Panc1 (cell line): ENCODE data around the gene PTGDS. TPM values are rescaled to one million over a fixed set of nuclear protein-coding genes. Genes with fewer than 3 reads are reported as not detected.

Experiments
- ATAC-seq: fragments of 200-7000 bp; cut with Tn5 transposase; 2 replicates; pipeline ENCODE4 v1.9.1; 2020; ENCODE audit warnings: mild to moderate bottlenecking, moderate library complexity
- BruUV-seq: library from RNA; stranded (reverse); fragments of 400-500 nt; replicated peaks from 2 replicates; lab custom pipeline; 2021; lab: Mats Ljungman, UMichigan
- CTCF ChIA-PET: fragments of 300-600 bp; sonication (Branson Sonifier 250); formaldehyde crosslinking; loops from one replicate; lab custom pipeline; 2022; ENCODE audit warnings: antibody characterized with exemption; lab: Charles Lee
- POLR2A ChIA-PET: fragments of 300-600 bp; sonication (Branson Sonifier 250); formaldehyde crosslinking; loops from one replicate; lab custom pipeline; 2022; ENCODE audit warnings: antibody characterized with exemption; lab: Charles Lee
- DNase-seq: peaks from one replicate; pipeline ENCODE4 v3.0.0-alpha.2; 2010; ENCODE audit warnings: low read depth, low spot score
- H3K27ac ChIP-seq: 2 replicates; pipeline ENCODE4 v1.5.1; 2011; ENCODE audit warnings: mild to moderate bottlenecking, low read length, inconsistent platforms
- H3K27me3 ChIP-seq: fragments of 200-500 bp; sonication (Bioruptor generic); 2 replicates; pipeline ENCODE4 v1.6.0; 2014; ENCODE audit warnings: low read length, inconsistent platforms; ENCODE audit not compliant: control insufficient read depth, insufficient read depth
- H3K36me3 ChIP-seq: fragments of 200-500 bp; sonication (Bioruptor generic); 2 replicates; pipeline ENCODE4 v1.5.1; 2014; ENCODE audit warnings: inconsistent platforms, mild to moderate bottlenecking, low read length, moderate library complexity; ENCODE audit not compliant: control insufficient read depth, insufficient read depth
- H3K4me1 ChIP-seq: 2 replicates; pipeline ENCODE4 v1.5.1; 2011; ENCODE audit warnings: inconsistent platforms, mild to moderate bottlenecking, low read length, moderate library complexity; ENCODE audit not compliant: control insufficient read depth, insufficient read depth
- H3K4me3 ChIP-seq, 2 experiments: 2 replicates each; pipeline ENCODE4 v1.5.1; 2011 to 2012; ENCODE audit warnings: low read depth in 2 of 2, low read length in 2 of 2, mild to moderate bottlenecking in 2 of 2, inconsistent platforms in 1 of 2, moderate library complexity in 1 of 2
- H3K9me3 ChIP-seq: fragments of 200-500 bp; sonication (Bioruptor generic); 2 replicates; pipeline ENCODE4 v1.5.1; 2014; ENCODE audit warnings: low read depth, mild to moderate bottlenecking, inconsistent platforms, low read length, moderate library complexity; ENCODE audit not compliant: control insufficient read depth, insufficient read depth
- CTCF ChIP-seq: fragments of 450-650 bp; IDR thresholded peaks from 2 replicates; pipeline ENCODE4 v1.5.1; 2017; ENCODE audit warnings: mild to moderate bottlenecking
- POLR2AphosphoS5 ChIP-seq: IDR thresholded peaks from 2 replicates; pipeline ENCODE4 v1.6.1; 2012; ENCODE audit warnings: mild to moderate bottlenecking, low read depth, low read length, moderate library complexity
- REST ChIP-seq, 2 experiments: IDR thresholded peaks; 2 replicates each; pipeline ENCODE4 v1.6.1; 2011 to 2012; ENCODE audit warnings: low read depth in 2 of 2, control low read depth in 1 of 2, low read length in 1 of 2, mild to moderate bottlenecking in 1 of 2, moderate library complexity in 1 of 2; ENCODE audit not compliant: insufficient read depth in 1 of 2
- SIN3A ChIP-seq: IDR thresholded peaks from 2 replicates; pipeline ENCODE4 v1.6.1; 2012; ENCODE audit warnings: low read depth, mild to moderate bottlenecking, low read length, moderate library complexity, borderline replicate concordance; ENCODE audit not compliant: insufficient read depth
- TCF7L2 ChIP-seq: IDR thresholded peaks from 2 replicates; pipeline ENCODE4 v1.6.1; 2011; ENCODE audit warnings: mild to moderate bottlenecking, low read depth, low read length, inconsistent platforms
- in situ Hi-C: cut with HindIII; loops from 2 replicates; pipeline ENCODE4 v1.10.0; 2016; ENCODE audit warnings: low sequenced_read_pairs, low pct_unique_long_range_greater_than_20kb
- intact Hi-C: fragments of 100-400 bp; cut with micrococcal nuclease; formaldehyde crosslinking; loops from one replicate; pipeline ENCODE4 v1.10.0; 2022; ENCODE audit not compliant: unreplicated experiment
- total RNA-seq: library from RNA; stranded (reverse); gene quantifications from one replicate; pipeline ENCODE4 v1.2.1, GENCODE V29; 2021; ENCODE audit not compliant: unreplicated experiment

PTGDS gene
- total RNA-seq, 1 experiment from 2014 or later, result 13.7 TPM

- no peaks in the 10 kb centered on the region for H3K36me3 ChIP-seq
- CTCF ChIA-PET, result no interaction called here
- TF ChIP-seq CTCF, result no peak
- no peak for TF ChIP-seq SIN3A
- TF ChIP-seq TCF7L2, result no peak
- TF ChIP-seq POLR2AphosphoS5, result no peak
- TF ChIP-seq REST (IDR thresholded peaks at IDR 0.05; ENCODE audit: insufficient read depth in 1 of 2, low read depth in 2 of 2, low read length in 1 of 2), result no peak
- no peak overlapping the region for H3K4me3 ChIP-seq
- no peak for DNase-seq
- ATAC-seq, result no peak
- intact Hi-C loops, result no loop called here
- no peaks in the 10 kb centered on the region for H3K9me3 ChIP-seq
- in situ Hi-C loops, result no loop called here
- no peaks in the 10 kb centered on the region for H3K4me1 ChIP-seq
- H3K27me3 ChIP-seq, result no peaks in the 10 kb centered on the region
- no peak overlapping the region for H3K27ac ChIP-seq
- BruUV-seq, result no TSS peak
- POLR2A ChIA-PET, result no interaction called here
These were observed 5.6 kb upstream of the PTGDS start for GRCh38 chr9:136971746-136972145.

- ATAC-seq, result no peak
- CTCF ChIA-PET, result no interaction called here
- intact Hi-C loops, result no loop called here
These were observed 5.0 kb upstream of the PTGDS start for GRCh38 chr9:136972335-136972734.

More at GRCh38 chr9:136972335-136972734, 5.0 kb upstream of the PTGDS start:
- Histone ChIP-seq H3K27me3 (no peaks in the 10 kb centered on the region), H3K36me3 (no peaks in the 10 kb centered on the region), H3K4me3 (no peak overlapping the region), H3K9me3 (no peaks in the 10 kb centered on the region), H3K27ac (no peak overlapping the region), H3K4me1 (no peaks in the 10 kb centered on the region)
- DNase-seq, result no peak
- no TSS peak for BruUV-seq
- POLR2A ChIA-PET, result no interaction called here
- TF ChIP-seq TCF7L2 (no peak), REST (IDR thresholded peaks at IDR 0.05; ENCODE audit: insufficient read depth in 1 of 2, low read depth in 2 of 2, low read length in 1 of 2) (no peak), SIN3A (no peak)
- in situ Hi-C loops, result no loop called here
